T-helper 2 cell treated with Interferon-gamma antibody and Interleukin-4, amounts not matched to agents 5 μg/mL and 100 μg/mL, for 36 hours (primary cell): Measurements from ENCODE around the gene KMT2D.

Experiments
- DNase-seq: peaks from one replicate; pipeline ENCODE4 v3.0.0; 2021; ENCODE audit warnings: low spot score
- H3K27ac Mint-ChIP-seq: one replicate; pipeline ENCODE4 v1.8.0; 2021; ENCODE audit warnings: mild to moderate bottlenecking, mixed read lengths
- H3K27me3 Mint-ChIP-seq: one replicate; pipeline ENCODE4 v1.8.0; 2021; ENCODE audit warnings: low read depth, mixed read lengths
- H3K36me3 Mint-ChIP-seq: one replicate; pipeline ENCODE4 v1.8.0; 2021; ENCODE audit warnings: low read depth, mixed read lengths
- H3K4me1 Mint-ChIP-seq: one replicate; pipeline ENCODE4 v1.8.0; 2021; ENCODE audit warnings: low read depth, mixed read lengths
- H3K4me3 Mint-ChIP-seq: one replicate; pipeline ENCODE4 v1.8.0; 2022; ENCODE audit warnings: mild to moderate bottlenecking, moderate library complexity, mixed read lengths
- H3K9me3 Mint-ChIP-seq: one replicate; pipeline ENCODE4 v1.8.0; 2021; ENCODE audit warnings: mixed read lengths

The KMT2D gene

DNA sequence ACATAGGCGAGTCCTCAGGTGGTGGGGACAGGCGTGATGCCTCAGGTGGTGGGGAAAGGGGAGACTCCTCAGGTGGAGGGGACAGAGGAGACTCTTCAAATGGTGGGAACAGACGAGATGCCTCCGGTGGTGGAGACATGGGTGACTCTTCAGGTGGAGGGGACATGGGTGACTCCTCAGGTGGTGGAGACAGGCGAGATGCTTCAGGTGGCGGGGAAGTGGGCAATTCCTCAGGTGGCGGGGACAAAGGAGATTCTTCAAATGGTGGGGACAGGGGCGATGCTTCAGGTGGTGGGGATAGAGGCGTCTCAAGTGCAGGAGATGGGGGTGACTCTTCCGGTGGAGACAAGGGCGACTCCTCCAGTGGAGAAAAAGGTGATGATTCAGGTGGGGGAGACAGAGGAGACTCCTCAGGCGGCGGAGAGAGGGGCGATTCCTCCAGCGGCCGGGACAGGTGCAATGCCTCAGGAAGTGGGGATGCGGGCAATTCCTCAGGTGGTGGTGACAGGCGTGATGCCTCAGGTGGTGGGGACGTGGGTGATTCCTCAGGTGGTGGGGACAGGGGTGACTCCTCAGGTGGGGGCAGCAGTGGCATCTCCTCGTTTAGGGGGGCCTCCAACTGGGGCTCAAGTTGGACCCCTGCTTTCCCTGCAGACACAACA is 8.7 kb downstream of the KMT2D start:
- DNase-seq, result no peak
- peaks cover 69% of the 10 kb centered on the region for H3K36me3 Mint-ChIP-seq
- H3K27ac Mint-ChIP-seq, result no peak overlapping the region

DNA sequence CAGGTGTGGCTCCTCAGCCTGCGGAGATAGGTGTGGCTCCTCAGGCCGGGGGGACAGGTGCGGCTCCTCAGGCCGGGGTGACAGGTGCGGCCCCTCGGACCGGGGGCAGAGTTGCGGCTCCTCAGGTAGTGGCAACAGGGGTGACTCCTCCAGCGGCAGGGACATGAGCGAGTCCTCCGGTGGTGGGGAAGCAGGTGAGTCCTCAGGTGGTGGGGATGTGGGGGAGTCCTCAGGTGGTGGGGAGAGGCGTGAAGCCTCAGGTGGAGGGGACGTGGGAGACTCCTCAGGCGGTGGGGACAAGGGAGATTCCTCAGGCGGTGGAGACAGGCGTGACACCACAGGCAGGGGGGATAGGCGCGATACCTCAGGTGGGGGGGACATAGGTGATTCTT is 9.2 kb downstream of the KMT2D start:
- Mint-ChIP-seq H3K36me3 (peaks cover 71% of the 10 kb centered on the region), H3K9me3 (no peaks in the 10 kb centered on the region), H3K27ac (no peak overlapping the region), H3K27me3 (no peaks in the 10 kb centered on the region), H3K4me3 (no peak overlapping the region), H3K4me1 (peaks cover 13% of the 10 kb centered on the region)
- no peak for DNase-seq

More for the DNA sequence above, 8.7 kb downstream of the KMT2D start:
- Mint-ChIP-seq H3K27me3 (no peaks in the 10 kb centered on the region), H3K4me3 (no peak overlapping the region), H3K9me3 (no peaks in the 10 kb centered on the region), H3K4me1 (peaks cover 18% of the 10 kb centered on the region)

DNA sequence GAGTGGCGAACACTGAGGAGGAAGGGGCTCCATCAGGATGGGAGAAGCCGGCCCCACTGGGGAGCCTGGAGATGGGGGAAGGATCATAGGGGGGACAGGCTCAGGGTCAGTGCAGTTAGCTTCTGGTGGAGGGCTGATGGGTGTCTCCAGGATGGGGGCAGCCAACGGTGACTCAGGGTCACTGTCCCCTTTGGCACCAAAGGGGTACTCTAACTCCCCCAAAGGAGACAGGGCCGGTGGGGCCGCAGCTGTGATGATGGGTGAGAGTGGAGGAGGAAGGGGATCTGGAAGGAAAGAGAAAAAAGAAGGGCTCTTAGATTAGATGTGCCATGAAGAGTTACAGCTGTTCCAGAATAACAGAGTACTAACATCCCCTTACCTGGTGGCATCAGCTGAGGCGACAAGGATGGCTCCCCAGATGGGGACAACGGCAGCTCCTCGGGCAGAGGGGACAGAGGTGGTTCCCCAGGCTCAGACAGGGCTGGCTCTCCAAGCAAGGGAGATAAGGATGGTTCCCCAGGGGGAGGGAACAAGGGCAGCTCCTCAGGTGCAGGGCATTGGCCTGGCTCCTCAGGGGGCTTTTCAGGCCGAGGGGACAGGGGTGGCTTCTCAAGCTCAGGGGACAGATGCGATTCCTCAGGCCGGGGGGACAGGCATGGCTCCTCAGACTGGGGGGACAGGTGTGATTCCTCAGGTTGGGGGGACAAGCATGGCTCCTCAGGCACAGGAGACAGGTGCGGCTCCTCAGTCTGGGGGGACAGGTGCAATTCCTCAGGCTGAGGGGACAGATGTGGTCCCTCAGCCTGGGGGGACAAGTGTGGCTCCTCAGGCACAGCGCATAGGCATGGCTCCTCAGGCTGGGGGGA is 9.9 kb downstream of the KMT2D start:
- DNase-seq, result no peak
- no peaks in the 10 kb centered on the region for H3K9me3 Mint-ChIP-seq
- H3K36me3 Mint-ChIP-seq, result peaks cover 72% of the 10 kb centered on the region
- H3K27ac Mint-ChIP-seq, result no peak overlapping the region
- no peaks in the 10 kb centered on the region for H3K27me3 Mint-ChIP-seq
- H3K4me3 Mint-ChIP-seq, result no peak overlapping the region
- H3K4me1 Mint-ChIP-seq, result peaks cover 7% of the 10 kb centered on the region

DNA sequence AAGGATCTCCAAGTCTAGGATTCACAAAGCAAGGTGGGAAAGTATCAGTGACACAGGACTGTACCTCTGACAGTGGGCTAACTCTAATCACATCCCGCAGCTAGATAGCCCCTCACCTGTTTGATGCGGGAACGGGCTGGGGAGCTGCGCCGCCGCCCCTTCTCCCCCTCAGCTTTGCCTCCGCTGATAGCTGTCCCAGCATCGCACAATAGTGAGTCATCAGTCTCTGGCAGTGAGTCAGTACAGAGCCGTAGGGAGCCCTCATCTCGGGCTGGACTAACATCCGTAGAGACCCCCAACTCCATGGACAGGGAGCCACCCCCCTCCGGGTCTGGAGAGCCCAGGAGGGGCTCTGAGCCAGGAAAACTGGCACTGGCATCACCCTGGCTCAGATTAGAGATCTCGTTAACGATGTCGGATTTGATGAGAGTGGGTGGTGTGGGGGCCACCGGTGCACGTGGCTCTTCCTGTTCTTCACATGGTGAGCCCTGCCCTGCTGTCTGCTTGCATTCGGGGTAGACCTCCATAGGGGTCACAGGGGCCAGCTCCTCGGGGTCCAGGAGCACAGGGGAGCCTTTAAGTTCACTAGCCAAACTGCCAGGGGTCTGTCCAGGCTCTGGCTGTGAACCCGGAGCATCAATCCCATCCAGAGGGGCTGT is 10.9 kb downstream of the KMT2D start:
- Mint-ChIP-seq H3K4me3 (no peak overlapping the region), H3K4me1 (no peaks in the 10 kb centered on the region), H3K27ac (no peak overlapping the region), H3K27me3 (no peaks in the 10 kb centered on the region), H3K36me3 (peaks cover 71% of the 10 kb centered on the region), H3K9me3 (no peaks in the 10 kb centered on the region)
- DNase-seq, result no peak

DNA sequence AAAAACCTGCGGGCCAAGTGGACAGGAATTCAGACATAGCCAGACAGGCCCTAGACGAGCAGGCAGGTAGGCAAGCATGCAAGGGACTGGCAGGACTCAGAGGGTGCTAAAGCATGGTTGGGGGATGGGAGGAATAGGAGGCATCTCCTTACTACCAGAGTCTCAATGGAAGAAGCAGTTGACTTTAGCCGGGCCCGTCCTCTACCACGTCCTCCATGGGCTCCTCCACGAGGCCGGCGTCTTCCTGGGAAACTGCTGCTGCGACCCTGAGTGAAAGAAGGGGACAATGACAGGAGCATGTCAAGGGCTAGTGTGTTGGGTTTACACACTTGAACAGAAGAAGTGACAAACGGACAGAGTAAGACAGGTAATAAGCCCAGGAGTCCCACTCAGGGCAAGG is 11.6 kb downstream of the KMT2D start:
- H3K4me1 Mint-ChIP-seq, result no peaks in the 10 kb centered on the region
- H3K27ac Mint-ChIP-seq, result no peak overlapping the region
- no peak overlapping the region for H3K4me3 Mint-ChIP-seq
- no peak for DNase-seq
- H3K27me3 Mint-ChIP-seq, result no peaks in the 10 kb centered on the region
- H3K9me3 Mint-ChIP-seq, result no peaks in the 10 kb centered on the region
- peaks cover 74% of the 10 kb centered on the region for H3K36me3 Mint-ChIP-seq

DNA sequence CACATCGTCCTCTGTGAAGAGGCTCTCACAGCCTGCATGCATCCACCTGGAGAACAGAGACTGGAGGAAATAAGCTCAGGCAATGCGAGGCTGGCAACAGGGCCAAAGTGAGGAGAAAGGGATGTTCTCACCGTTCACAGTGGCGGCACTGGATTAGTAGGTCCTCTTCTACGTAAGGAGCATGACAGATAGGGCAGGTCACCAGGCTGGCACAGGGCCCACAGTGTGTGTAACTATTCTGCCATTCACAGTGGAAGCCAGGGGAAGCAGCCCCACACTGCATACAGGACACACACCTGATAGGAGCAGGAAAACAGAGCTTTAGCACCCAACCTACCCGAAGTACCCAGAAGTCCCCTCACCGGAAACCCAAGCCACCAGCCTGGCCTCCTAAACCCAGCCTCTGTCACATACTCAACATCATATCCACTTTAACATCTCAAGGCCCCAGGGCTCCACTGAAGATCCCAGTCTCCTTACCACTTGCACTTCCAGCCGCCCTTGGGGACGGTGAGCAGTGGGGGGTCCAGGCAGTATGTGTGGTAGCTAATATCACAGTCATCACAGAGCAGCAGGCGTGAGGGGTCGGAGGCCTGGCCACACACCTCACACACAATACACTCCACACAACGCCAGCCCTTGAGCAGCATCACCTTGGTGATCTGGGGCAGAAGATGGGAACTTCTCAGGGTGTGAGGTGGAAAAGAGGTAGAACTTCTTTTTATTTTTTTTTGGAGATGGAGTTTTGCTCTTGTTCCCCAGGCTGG is 14.3 kb downstream of the KMT2D start:
- Mint-ChIP-seq H3K27me3 (no peaks in the 10 kb centered on the region), H3K36me3 (peaks cover 71% of the 10 kb centered on the region), H3K27ac (no peak overlapping the region), H3K4me3 (no peak overlapping the region), H3K4me1 (no peaks in the 10 kb centered on the region), H3K9me3 (no peaks in the 10 kb centered on the region)
- DNase-seq, result no peak

DNA sequence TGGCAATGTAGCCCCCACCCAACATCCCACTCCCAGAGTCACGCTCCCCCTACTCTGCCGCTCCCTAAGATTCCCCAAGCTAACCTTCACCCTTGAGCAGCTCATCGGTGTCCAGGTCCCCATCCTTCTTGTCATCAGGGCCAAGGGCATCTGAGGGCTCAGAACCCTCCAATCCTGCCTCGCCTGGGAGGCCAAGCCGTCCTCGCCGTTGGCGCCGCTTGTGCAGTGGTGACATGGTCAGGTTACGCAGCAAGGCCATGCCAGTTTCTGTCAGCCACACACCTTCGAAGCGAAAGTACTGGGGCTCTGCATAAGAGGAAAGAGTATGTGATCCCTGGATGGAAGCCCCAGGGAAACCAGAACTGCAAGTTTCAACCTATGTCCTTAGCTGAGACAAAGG is 15.9 kb downstream of the KMT2D start:
- no peak for DNase-seq
- H3K27me3 Mint-ChIP-seq, result no peaks in the 10 kb centered on the region
- H3K36me3 Mint-ChIP-seq, result peaks cover 71% of the 10 kb centered on the region
- no peak overlapping the region for H3K4me3 Mint-ChIP-seq
- no peaks in the 10 kb centered on the region for H3K4me1 Mint-ChIP-seq
- no peak overlapping the region for H3K27ac Mint-ChIP-seq
- no peaks in the 10 kb centered on the region for H3K9me3 Mint-ChIP-seq

DNA sequence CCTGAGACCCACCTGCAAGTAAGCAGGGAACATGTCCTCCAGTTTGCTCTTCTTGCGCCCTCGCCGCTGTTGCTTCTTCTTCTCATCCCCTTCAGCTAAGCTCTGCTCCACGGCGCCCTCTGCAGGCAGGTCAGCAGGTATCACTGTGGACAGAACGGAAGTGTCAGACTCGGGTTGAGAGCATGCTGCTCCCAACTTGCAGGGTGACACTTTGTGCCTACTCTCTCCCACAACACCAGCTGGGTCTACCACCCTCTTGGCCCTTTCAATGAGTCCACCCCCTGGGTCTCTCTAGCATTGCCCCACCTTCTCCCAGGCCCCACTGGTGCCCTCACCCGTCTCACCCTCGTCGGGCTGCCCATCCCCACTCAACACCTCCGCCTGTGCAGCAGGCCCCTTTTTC is 16.7 kb downstream of the KMT2D start:
- H3K9me3 Mint-ChIP-seq, result no peaks in the 10 kb centered on the region
- H3K4me1 Mint-ChIP-seq, result no peaks in the 10 kb centered on the region
- no peaks in the 10 kb centered on the region for H3K27me3 Mint-ChIP-seq
- DNase-seq, result peak; percentile 29
- H3K36me3 Mint-ChIP-seq, result peaks cover 71% of the 10 kb centered on the region
- H3K4me3 Mint-ChIP-seq, result no peak overlapping the region
- H3K27ac Mint-ChIP-seq, result no peak overlapping the region

DNA sequence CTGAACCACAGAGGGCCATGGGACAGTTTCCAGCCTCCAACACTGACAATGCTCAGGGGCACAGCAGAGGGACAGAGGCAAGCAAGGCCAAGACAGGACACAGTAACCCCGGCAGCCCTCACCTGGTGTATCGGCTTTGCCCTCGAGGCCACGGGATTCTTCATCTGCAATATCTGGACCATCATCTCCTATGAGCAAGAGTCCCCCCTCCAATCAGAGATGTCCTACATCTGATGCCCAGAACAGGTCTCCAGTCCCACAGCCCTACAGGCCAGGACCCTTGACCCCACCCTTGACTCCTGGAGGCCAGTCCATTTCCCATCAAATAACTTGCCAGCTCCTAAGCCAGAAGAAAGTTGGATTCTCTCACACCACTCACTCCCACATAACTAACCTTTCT is 17.4 kb downstream of the KMT2D start:
- no peaks in the 10 kb centered on the region for H3K9me3 Mint-ChIP-seq
- no peak overlapping the region for H3K4me3 Mint-ChIP-seq

DNA sequence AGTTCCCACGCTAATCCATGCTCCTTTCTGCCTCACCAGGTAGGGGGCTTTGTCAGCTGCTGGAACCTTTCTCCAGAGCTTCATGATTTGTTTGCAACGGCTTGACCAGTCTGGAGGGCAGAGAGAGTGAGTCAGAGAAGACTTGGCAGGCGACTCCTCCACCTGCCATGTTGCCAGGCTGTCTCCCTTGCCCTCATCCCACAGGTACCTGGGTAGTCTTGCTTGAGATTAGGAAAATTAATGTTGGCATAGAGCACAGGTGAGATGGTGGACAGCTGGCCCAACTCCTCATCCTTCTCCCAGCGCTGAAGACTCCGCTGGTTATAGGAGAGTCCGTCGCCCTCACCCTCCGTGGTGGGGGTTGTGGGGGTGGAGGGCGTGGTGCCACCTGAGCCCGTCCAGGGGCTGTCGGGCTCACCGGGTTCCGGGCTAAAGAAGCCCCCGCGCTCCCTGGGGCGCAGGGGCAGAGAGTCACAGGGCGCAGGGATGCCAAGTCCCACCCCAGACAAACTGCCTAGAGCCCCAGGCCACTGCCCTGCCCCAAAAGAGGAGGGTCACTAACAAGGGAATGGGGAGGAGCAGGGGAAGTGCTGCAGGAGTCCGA is 18.6 kb downstream of the KMT2D start:
- no peaks in the 10 kb centered on the region for H3K27me3 Mint-ChIP-seq
- no peaks in the 10 kb centered on the region for H3K4me1 Mint-ChIP-seq
- no peak overlapping the region for H3K27ac Mint-ChIP-seq
- H3K9me3 Mint-ChIP-seq, result no peaks in the 10 kb centered on the region
- H3K4me3 Mint-ChIP-seq, result no peak overlapping the region
- H3K36me3 Mint-ChIP-seq, result peaks cover 67% of the 10 kb centered on the region
- no peak for DNase-seq

More for the DNA sequence above, 17.4 kb downstream of the KMT2D start:
- Mint-ChIP-seq H3K4me1 (no peaks in the 10 kb centered on the region), H3K27ac (no peak overlapping the region), H3K36me3 (peaks cover 71% of the 10 kb centered on the region), H3K27me3 (no peaks in the 10 kb centered on the region)
- no peak for DNase-seq

DNA sequence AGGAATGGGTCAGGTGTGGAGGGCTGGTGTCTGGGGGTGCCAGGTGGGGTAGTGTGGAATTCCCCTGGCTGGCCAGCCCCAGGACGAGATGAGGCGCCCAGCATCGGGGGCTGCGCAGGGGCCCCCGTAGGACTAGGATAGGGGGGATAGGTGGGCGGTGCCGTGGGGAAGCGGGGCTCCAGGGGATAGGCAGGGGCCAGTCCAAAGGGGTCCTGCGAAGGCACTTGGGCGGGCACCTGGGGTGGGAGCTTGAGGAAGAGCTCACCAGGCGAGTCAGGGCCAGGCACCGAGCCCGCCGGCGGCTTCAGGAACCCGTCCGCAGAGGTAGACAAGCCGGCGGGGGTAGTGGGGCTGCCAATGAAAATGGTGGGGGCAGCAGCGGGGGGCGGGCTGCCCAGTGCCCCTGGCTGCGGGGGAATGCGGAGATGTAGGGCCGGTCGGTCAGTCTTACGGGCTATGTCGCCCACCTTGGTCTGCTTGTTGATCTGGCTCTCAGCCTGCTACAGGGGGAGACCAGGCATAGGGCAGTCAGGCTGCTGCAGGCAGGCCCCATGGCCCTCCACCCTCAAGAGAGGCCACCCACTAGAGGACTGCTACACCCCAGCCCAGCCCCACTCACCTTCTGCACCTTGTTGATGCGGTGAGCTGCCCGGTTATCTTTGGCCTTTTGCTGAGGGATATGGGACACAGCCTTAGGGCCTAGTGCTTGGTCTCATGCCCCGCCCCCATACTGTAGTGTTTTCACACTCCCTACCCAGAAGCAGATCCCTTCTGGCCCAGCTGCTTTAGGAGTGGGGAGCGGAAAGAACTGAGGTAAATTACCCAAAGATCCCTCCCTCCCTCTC is 19.3 kb downstream of the KMT2D start:
- no peaks in the 10 kb centered on the region for H3K9me3 Mint-ChIP-seq
- no peaks in the 10 kb centered on the region for H3K27me3 Mint-ChIP-seq
- no peak overlapping the region for H3K4me3 Mint-ChIP-seq
- peaks cover 69% of the 10 kb centered on the region for H3K36me3 Mint-ChIP-seq
- DNase-seq, result no peak
- no peaks in the 10 kb centered on the region for H3K4me1 Mint-ChIP-seq
- no peak overlapping the region for H3K27ac Mint-ChIP-seq

DNA sequence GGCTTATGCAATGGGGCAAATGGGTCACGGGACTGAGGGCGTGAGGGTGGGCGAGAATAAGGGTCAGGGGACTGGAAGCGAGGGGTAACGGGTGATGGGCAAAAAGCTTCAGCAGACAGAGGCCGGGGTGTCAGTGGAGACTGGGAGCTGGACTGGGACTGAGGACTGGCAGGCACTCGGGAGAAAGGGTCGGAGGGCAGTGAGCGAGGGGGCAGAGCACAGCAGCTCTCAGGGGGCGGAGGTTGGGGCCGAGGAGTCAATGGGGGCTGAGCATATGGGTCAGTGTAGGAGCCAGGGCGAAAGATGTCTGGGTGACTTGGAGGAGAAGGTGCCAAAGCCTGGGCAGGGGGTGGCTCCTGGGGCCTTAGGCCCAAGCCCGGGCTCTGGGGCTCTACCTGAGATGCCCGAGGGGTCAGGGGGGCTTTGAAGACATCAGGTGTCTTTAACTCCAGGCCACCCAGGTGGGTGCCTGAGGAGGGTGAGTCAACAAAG is 20.2 kb downstream of the KMT2D start:
- no peak overlapping the region for H3K27ac Mint-ChIP-seq
- no peaks in the 10 kb centered on the region for H3K27me3 Mint-ChIP-seq
- no peak for DNase-seq
- H3K9me3 Mint-ChIP-seq, result no peaks in the 10 kb centered on the region
- peaks cover 70% of the 10 kb centered on the region for H3K36me3 Mint-ChIP-seq
- no peak overlapping the region for H3K4me3 Mint-ChIP-seq
- H3K4me1 Mint-ChIP-seq, result no peaks in the 10 kb centered on the region
